GM23338 (cell line): Measurements from ENCODE around the gene CCDC150. TPM values are rescaled to one million over a fixed set of nuclear protein-coding genes. Genes with fewer than 3 reads are reported as not detected.

Experiments
- ATAC-seq: fragments of 200-7000 bp; cut with Tn5 transposase; 3 replicates; pipeline ENCODE4 v1.9.1; 2020
- DNase-seq: peaks from one replicate; pipeline ENCODE4 v3.0.0-alpha.2; 2015; ENCODE audit warnings: low spot score
- H2AFZ ChIP-seq: fragments of 200-600 bp; sonication (generic); 2 replicates; pipeline ENCODE4 v1.8.0; 2016; ENCODE audit warnings: antibody characterized with exemption, mild to moderate bottlenecking, moderate library complexity
- H3F3A ChIP-seq: fragments of 200-600 bp; sonication (generic); replicated peaks from 2 replicates; pipeline ENCODE4 v1.8.0; 2017; ENCODE audit warnings: antibody characterized with exemption, mixed run types, low read depth
- H3K27ac ChIP-seq: fragments of 200-600 bp; sonication (generic); 2 replicates; pipeline ENCODE4 v1.6.1; 2016; ENCODE audit warnings: low read depth
- H3K27me3 ChIP-seq: fragments of 200-600 bp; sonication (generic); 2 replicates; pipeline ENCODE4 v1.8.0; 2016; ENCODE audit warnings: mild to moderate bottlenecking, mixed run types, moderate library complexity; ENCODE audit not compliant: insufficient read depth
- H3K36me3 ChIP-seq: fragments of 200-600 bp; sonication (generic); 2 replicates; pipeline ENCODE4 v1.8.0; 2016; ENCODE audit warnings: mild to moderate bottlenecking; ENCODE audit not compliant: insufficient read depth
- H3K4me1 ChIP-seq: fragments of 200-600 bp; sonication (generic); 2 replicates; pipeline ENCODE4 v1.8.0; 2016; ENCODE audit warnings: mild to moderate bottlenecking, moderate library complexity; ENCODE audit not compliant: insufficient read depth
- H3K4me2 ChIP-seq: fragments of 200-600 bp; sonication (generic); 2 replicates; pipeline ENCODE4 v1.7.1; 2017; ENCODE audit warnings: mixed run types
- H3K4me3 ChIP-seq: fragments of 200-600 bp; sonication (generic); 2 replicates; pipeline ENCODE4 v1.6.1; 2016; ENCODE audit warnings: mixed run types
- H3K79me2 ChIP-seq: fragments of 200-600 bp; sonication (generic); replicated peaks from 2 replicates; pipeline ENCODE4 v1.8.0; 2017; ENCODE audit warnings: mild to moderate bottlenecking; ENCODE audit not compliant: insufficient read depth
- H3K9me2 ChIP-seq: fragments of 200-600 bp; sonication (generic); 2 replicates; pipeline ENCODE4 v1.8.0; 2017; ENCODE audit not compliant: insufficient read depth
- H4K20me1 ChIP-seq: fragments of 200-600 bp; sonication (generic); replicated peaks from 2 replicates; pipeline ENCODE4 v1.8.0; 2017; ENCODE audit warnings: mild to moderate bottlenecking; ENCODE audit not compliant: insufficient read depth
- H3K27ac Mint-ChIP-seq: 2 replicates; pipeline ENCODE4 v1.8.0; 2020; ENCODE audit warnings: inconsistent platforms, mild to moderate bottlenecking, moderate library complexity, mixed read lengths
- H3K27me3 Mint-ChIP-seq: 3 replicates; pipeline ENCODE4 v1.8.0; 2022; ENCODE audit warnings: low read depth, mild to moderate bottlenecking, moderate library complexity, mixed read lengths, inconsistent platforms; ENCODE audit not compliant: insufficient read depth, poor library complexity
- H3K36me3 Mint-ChIP-seq: 3 replicates; pipeline ENCODE4 v1.8.0; 2021; ENCODE audit warnings: low read depth, mild to moderate bottlenecking, inconsistent platforms, moderate library complexity, mixed read lengths
- H3K4me1 Mint-ChIP-seq: 3 replicates; pipeline ENCODE4 v1.8.0; 2020; ENCODE audit warnings: mild to moderate bottlenecking, inconsistent platforms, mixed read lengths
- H3K4me3 Mint-ChIP-seq: 3 replicates; pipeline ENCODE4 v1.8.0; 2021; ENCODE audit warnings: moderate library complexity, mild to moderate bottlenecking, inconsistent platforms, mixed read lengths
- H3K9me3 Mint-ChIP-seq: 3 replicates; pipeline ENCODE4 v1.8.0; 2020; ENCODE audit warnings: moderate library complexity, mild to moderate bottlenecking, inconsistent platforms, mixed read lengths
- CREB1 ChIP-seq: fragments of 250-450 bp; sonication (Bioruptor Pico); IDR thresholded peaks from 2 replicates; pipeline ENCODE4 v1.5.0; 2020; ENCODE audit warnings: low read depth, mild to moderate bottlenecking, moderate library complexity
- EZH2 ChIP-seq: fragments of 200-600 bp; sonication (generic); IDR thresholded peaks from one replicate; pipeline ENCODE4 v1.8.0; 2017; ENCODE audit warnings: antibody characterized with exemption, mild to moderate bottlenecking, low read depth; ENCODE audit not compliant: unreplicated experiment
- EZH2phosphoT487 ChIP-seq: fragments of 200-600 bp; sonication (generic); IDR thresholded peaks from one replicate; pipeline ENCODE4 v1.8.1; 2018; ENCODE audit warnings: antibody characterized with exemption; ENCODE audit not compliant: unreplicated experiment
- JUNB ChIP-seq: IDR thresholded peaks from one replicate; pipeline ENCODE4 v1.6.1; 2016; ENCODE audit warnings: antibody characterized with exemption; ENCODE audit not compliant: unreplicated experiment
- NANOG ChIP-seq: IDR thresholded peaks from 2 replicates; pipeline ENCODE4 v1.6.1; 2016; ENCODE audit warnings: antibody characterized with exemption, borderline replicate concordance
- POLR2AphosphoS5 ChIP-seq: IDR thresholded peaks from 2 replicates; pipeline ENCODE4 v1.6.1; 2016; ENCODE audit warnings: antibody characterized with exemption, low read depth
- REST ChIP-seq: IDR thresholded peaks from one replicate; pipeline ENCODE4 v1.6.1; 2018; ENCODE audit warnings: antibody characterized with exemption; ENCODE audit not compliant: unreplicated experiment
- STAT1 ChIP-seq: IDR thresholded peaks from one replicate; pipeline ENCODE4 v1.6.1; 2016; ENCODE audit warnings: antibody characterized with exemption; ENCODE audit not compliant: unreplicated experiment
- ZNF114 ChIP-seq: fragments of 250-450 bp; sonication (Bioruptor Pico); IDR thresholded peaks from 2 replicates; pipeline ENCODE4 v1.5.0; 2020; ENCODE audit warnings: mild to moderate bottlenecking, moderate library complexity
- ZNF462 ChIP-seq: fragments of 250-450 bp; sonication (Bioruptor Pico); IDR thresholded peaks from 2 replicates; pipeline ENCODE4 v1.5.0; 2020; ENCODE audit warnings: mild to moderate bottlenecking, moderate library complexity
- polyA plus RNA-seq: library from polyadenylated mRNA; unstranded; fragments of >200 nt; fragmentation: Nextera tagmentation; extraction: Ambion mirVana; gene quantifications from 2 replicates; pipeline ENCODE4 v1.2.1, GENCODE V29; 2016
- total RNA-seq: library from RNA; depleted of rRNA; stranded (reverse); fragments of >200 nt; shearing (Covaris generic); gene quantifications from 2 replicates; pipeline ENCODE4 v1.2.3, GENCODE V29; 2014

Gene CCDC150
- total and polyA plus RNA-seq, 2 experiments from 2014 or later = 56.3 to 68.3 TPM

DNA sequence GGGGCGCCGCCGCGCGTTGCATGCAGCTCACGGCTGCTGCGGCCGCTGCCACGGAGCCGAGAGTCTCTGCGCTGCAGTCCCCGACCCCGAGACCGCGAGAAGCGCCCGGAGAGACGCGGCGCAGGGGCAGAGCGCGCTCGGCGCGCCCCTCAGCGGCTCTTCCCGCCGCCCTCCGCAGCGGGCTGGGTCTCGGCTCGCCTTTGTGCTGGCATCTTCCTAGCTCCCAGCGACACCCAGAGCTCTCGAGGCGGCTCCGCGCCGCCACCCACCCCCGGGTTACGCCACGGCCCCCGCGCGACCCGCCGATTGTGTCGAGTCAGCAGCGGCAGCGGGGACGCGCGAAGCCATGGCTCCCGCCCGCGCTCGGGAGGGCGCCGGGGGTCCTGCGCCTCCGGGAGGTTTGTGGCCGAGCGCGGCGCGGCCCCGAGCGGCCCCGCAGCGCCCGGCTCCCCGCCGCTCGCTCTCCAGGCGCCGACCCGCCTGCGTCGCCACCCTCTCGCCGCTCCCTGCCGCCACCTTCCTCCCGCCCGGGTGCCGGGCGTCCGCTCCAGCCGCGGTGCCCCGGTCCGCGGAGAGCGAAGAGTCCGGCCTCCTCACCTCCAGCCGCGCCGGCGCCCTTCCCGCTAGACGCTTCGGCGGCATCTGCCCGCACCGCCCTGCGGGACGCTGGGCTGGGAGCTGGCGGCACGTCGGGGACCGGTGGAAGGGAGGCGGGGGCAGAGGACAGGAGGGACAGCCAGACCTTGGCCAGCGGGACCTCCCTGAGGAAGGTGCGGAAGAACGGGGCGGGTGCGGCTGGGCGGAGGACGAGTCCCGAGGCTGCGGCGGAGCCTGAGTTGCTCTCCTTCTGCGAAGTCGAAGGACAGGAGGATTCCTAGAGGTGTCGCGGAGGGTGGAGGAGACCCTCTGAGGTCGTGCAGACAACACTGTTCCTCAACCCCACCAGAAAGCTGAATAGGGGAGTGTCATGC, 46.3 kb upstream of the CCDC150 start, which contains the start of gene HECW2:
HECW2 (minus strand) TSS at position 644 of the 971 bp plus-strand sequence.
- ATAC-seq = peak; percentile 82
- TF ChIP-seq EZH2 = peak; percentile 45
- no peak for TF ChIP-seq JUNB
- H3K4me3 ChIP-seq = peak within 1 kb of the TSS; percentile 61
- H3K4me1 Mint-ChIP-seq = peaks cover 6% of the 10 kb centered on the region; the same call in 2 of the 3 replicates
- no peak within 1 kb of the TSS; the same call in 1 of the 2 replicates for H3K27ac ChIP-seq
- H3K9me3 Mint-ChIP-seq = no peaks in the 10 kb centered on the region; the same call in 2 of the 3 replicates
- no peaks in the 10 kb centered on the region; the same call in 1 of the 2 replicates for H4K20me1 ChIP-seq
- H3K27me3 ChIP-seq = peaks cover 46% of the 10 kb centered on the region
- peak within 1 kb of the TSS; percentile 88 for H3K4me2 ChIP-seq
- peak within 1 kb of the TSS; percentile 89 for H3K4me3 Mint-ChIP-seq
- peaks cover 32% of the 10 kb centered on the region for H3K27me3 Mint-ChIP-seq
- no peaks in the 10 kb centered on the region for H3K36me3 ChIP-seq
- H3K4me1 ChIP-seq = peaks cover 14% of the 10 kb centered on the region
- H3K9me2 ChIP-seq = no peaks in the 10 kb centered on the region
- H3K27ac Mint-ChIP-seq = no peak within 1 kb of the TSS; the same call in 1 of the 2 replicates
- H3K36me3 Mint-ChIP-seq = no peaks in the 10 kb centered on the region
- H3K79me2 ChIP-seq = no peaks in the 10 kb centered on the region
- peak within 1 kb of the TSS; percentile 96 for H2AFZ ChIP-seq
- H3F3A ChIP-seq = no peaks in the 10 kb centered on the region
- peak; percentile 76 for DNase-seq

DNA sequence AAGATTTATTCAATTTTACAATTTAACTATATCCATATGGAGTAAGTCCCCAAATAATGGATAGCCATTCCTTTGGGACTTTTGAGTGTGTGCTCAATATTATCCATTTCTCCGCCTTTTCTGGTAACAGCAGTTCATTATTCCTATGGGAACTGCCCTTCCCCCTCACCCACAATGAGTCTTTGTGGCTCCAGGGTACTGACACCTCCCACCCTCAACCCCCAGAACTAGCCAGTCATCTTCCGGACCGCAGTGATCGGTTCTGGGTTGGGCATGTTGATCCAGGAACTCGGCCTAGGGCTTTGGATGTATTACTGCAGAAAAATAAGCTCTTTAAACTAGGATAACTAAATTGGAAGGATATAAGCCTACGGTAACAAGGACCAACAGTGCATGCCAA, 45.4 kb upstream of the CCDC150 start:
- H4K20me1 ChIP-seq = no peaks in the 10 kb centered on the region; the same call in 1 of the 2 replicates
- peak overlapping the region; percentile 88 for H3K4me2 ChIP-seq
- Mint-ChIP-seq H3K9me3 (no peaks in the 10 kb centered on the region; the same call in 2 of the 3 replicates), H3K36me3 (no peaks in the 10 kb centered on the region), H3K4me3 (peak overlapping the region; percentile 77), H3K4me1 (peaks cover 6% of the 10 kb centered on the region; the same call in 2 of the 3 replicates), H3K27ac (no peak overlapping the region), H3K27me3 (peaks cover 32% of the 10 kb centered on the region)
- ATAC-seq = no peak
- H3K4me1 ChIP-seq = peaks cover 14% of the 10 kb centered on the region
- H3K36me3 ChIP-seq = no peaks in the 10 kb centered on the region
- H3F3A ChIP-seq = no peaks in the 10 kb centered on the region
- H3K27ac ChIP-seq = no peak overlapping the region
- H3K4me3 ChIP-seq = peak overlapping the region; percentile 61; the same call in 1 of the 2 replicates
- no peaks in the 10 kb centered on the region for H3K79me2 ChIP-seq
- no peak overlapping the region for H2AFZ ChIP-seq
- no peak for DNase-seq
- peaks cover 46% of the 10 kb centered on the region for H3K27me3 ChIP-seq
- H3K9me2 ChIP-seq = no peaks in the 10 kb centered on the region
- no peak for TF ChIP-seq EZH2phosphoT487
- TF ChIP-seq NANOG = no peak
- no peak for TF ChIP-seq CREB1 (CRISPR knock-in tag)
- no peak for TF ChIP-seq REST
- TF ChIP-seq ZNF462 = no peak
- TF ChIP-seq POLR2AphosphoS5 = no peak
- no peak for TF ChIP-seq ZNF114 (CRISPR knock-in tag)
- TF ChIP-seq STAT1 = no peak
- no peak for TF ChIP-seq JUNB
